Measurements from ENCODE around the gene FAIM2. TPM values are rescaled to one million over a fixed set of nuclear protein-coding genes. Genes with fewer than 3 reads are reported as not detected.
"Not testable (repeated sequence)": the region's sequence is repeated elsewhere in the genome, so short reads cannot be mapped to it uniquely, and the experiment has no call there.

Gene FAIM2
- total and polyA plus RNA-seq, 2 experiments from 2014 or later, result 0.86 to 4.6 TPM

DNA sequence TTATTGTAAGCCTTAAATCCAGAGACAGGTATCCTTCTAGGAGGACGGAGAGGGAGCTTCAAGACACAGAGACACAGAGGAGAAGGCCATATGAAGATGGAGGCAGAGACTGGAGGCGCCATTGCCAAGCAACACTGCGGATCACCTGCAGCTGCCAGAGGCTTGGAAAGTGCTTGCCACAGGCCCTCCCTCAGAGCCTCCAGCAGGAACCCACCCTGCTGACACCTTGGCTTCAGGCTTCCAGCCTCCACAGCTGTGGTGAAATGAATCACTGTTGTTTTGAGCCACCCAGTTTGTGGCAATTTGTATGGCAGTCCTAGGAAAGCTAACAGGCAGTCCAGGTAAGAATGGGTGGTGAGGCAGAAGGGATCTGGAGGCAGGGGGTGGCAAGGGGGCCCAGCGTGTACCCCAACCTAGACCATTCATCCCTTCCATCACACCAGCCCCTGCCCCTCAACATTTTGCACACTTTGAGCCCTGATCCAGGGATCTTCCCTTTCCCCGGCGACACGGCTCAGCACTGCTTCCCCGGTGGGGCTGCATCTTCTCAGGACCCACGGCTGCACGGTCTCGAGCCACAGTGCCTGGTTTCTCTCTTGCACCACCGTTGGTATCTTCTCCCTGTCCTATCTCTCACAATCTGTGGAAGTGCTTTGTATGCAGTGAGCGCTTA, 38.5 kb downstream of the FAIM2 start:
- no peak overlapping the region for H3K27ac ChIP-seq
- no peak overlapping the region for H3K4me2 ChIP-seq (ENCODE audit: unreplicated experiment)
- TF ChIP-seq EZH2 (IDR thresholded peaks at IDR 0.05; ENCODE audit: insufficient read depth, poor library complexity, severe bottlenecking) (no peak), EZH2phosphoT487 (IDR thresholded peaks at IDR 0.05; ENCODE audit: insufficient read depth, low read depth) (no peak)
- H2AFZ ChIP-seq, result no peak overlapping the region
- no peaks in the 10 kb centered on the region for H3K36me3 ChIP-seq (ENCODE audit: low read depth)
- H3K27me3 ChIP-seq (replicated peaks; ENCODE audit: insufficient read depth), result 0 out of 2 replicates have a peak, but pooled peaks cover 5% of the 10 kb centered on the region
- H4K20me1 ChIP-seq (ENCODE audit: insufficient read depth), result no peaks in the 10 kb centered on the region
- H3K9me3 ChIP-seq (ENCODE audit: low read depth), result no peaks in the 10 kb centered on the region
- H3K79me2 ChIP-seq (ENCODE audit: insufficient read depth), result no peaks in the 10 kb centered on the region
- no peak for DNase-seq
- in situ Hi-C loops (cut with MboI), result loop anchor here (25.0 kb wide), 1 partner anchor 197 kb away; the partner anchor contains the start of gene ASIC1
- H3K4me1 ChIP-seq (ENCODE audit: insufficient read depth), result peaks cover 7% of the 10 kb centered on the region; the same call in 1 of the 2 replicates
- no peaks in the 10 kb centered on the region for H3K9me2 ChIP-seq (ENCODE audit: insufficient read depth)
- 63 to 65% methylated on average over 11 to 13 of the region's 13 CpGs for WGBS, 2 experiments (ENCODE audit: low coverage in 1 of 2, low lambda C conversion rate in 2 of 2, missing lambda C conversion rate in 2 of 2)
- H3F3A ChIP-seq (ENCODE audit: insufficient read depth), result no peaks in the 10 kb centered on the region
- no peak overlapping the region for H3K4me3 ChIP-seq
- H3K9ac ChIP-seq, result no peak overlapping the region

DNA sequence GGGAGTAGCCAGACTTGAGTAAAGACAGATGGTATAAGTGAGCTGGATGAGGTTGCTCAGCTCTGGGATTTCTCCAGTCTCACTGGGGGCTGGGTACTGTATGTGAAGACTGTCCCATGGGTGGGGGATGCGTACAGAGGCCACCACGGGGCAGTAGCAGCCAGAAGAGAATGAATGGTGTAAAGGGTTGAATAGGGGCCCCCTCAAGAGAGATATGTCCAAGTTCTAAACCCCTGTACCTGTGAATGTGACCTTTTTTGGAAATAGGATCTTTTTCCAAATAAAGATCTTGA, 39.0 kb downstream of the FAIM2 start:
- no peaks in the 10 kb centered on the region for H3K79me2 ChIP-seq (ENCODE audit: insufficient read depth)
- H3K36me3 ChIP-seq (ENCODE audit: low read depth), result no peaks in the 10 kb centered on the region
- H3K9me3 ChIP-seq (ENCODE audit: low read depth), result no peaks in the 10 kb centered on the region
- no peaks in the 10 kb centered on the region for H3F3A ChIP-seq (ENCODE audit: insufficient read depth)
- H3K9ac ChIP-seq, result no peak overlapping the region
- H3K4me1 ChIP-seq (ENCODE audit: insufficient read depth), result peaks cover 7% of the 10 kb centered on the region; the same call in 1 of the 2 replicates
- TF ChIP-seq EZH2 (IDR thresholded peaks at IDR 0.05; ENCODE audit: insufficient read depth, poor library complexity, severe bottlenecking), result no peak
- TF ChIP-seq EZH2phosphoT487 (IDR thresholded peaks at IDR 0.05; ENCODE audit: insufficient read depth, low read depth), result no peak
- H3K27me3 ChIP-seq (replicated peaks; ENCODE audit: insufficient read depth), result 0 out of 2 replicates have a peak, but pooled peaks cover 5% of the 10 kb centered on the region
- DNase-seq, result no peak
- no peak overlapping the region for H3K27ac ChIP-seq
- no peak overlapping the region for H3K4me3 ChIP-seq
- no peak overlapping the region for H3K4me2 ChIP-seq (ENCODE audit: unreplicated experiment)
- H3K9me2 ChIP-seq (ENCODE audit: insufficient read depth), result no peaks in the 10 kb centered on the region
- in situ Hi-C loops (cut with MboI), result loop anchor here (25.0 kb wide), 1 partner anchor 198 kb away; the partner anchor contains the start of gene ASIC1
- H4K20me1 ChIP-seq (ENCODE audit: insufficient read depth), result no peaks in the 10 kb centered on the region
- no peak overlapping the region for H2AFZ ChIP-seq
- WGBS, 2 experiments (ENCODE audit: low coverage in 1 of 2, low lambda C conversion rate in 2 of 2, missing lambda C conversion rate in 2 of 2), result 17 to 35% methylated on average over 2 of the region's 2 CpGs

- H3K4me2 ChIP-seq (ENCODE audit: unreplicated experiment), result no peak overlapping the region
- H3K36me3 ChIP-seq (ENCODE audit: low read depth), result no peaks in the 10 kb centered on the region
- no peak for TF ChIP-seq EZH2phosphoT487 (IDR thresholded peaks at IDR 0.05; ENCODE audit: insufficient read depth, low read depth)
- TF ChIP-seq EZH2 (IDR thresholded peaks at IDR 0.05; ENCODE audit: insufficient read depth, poor library complexity, severe bottlenecking), result no peak
- no peak overlapping the region for H3K4me3 ChIP-seq
- no peaks in the 10 kb centered on the region for H3F3A ChIP-seq (ENCODE audit: insufficient read depth)
- in situ Hi-C loops (cut with MboI), result loop anchor here (25.0 kb wide), 1 partner anchor 198 kb away; the partner anchor contains the start of gene ASIC1
- no peak overlapping the region for H3K9ac ChIP-seq
- no peaks in the 10 kb centered on the region for H4K20me1 ChIP-seq (ENCODE audit: insufficient read depth)
- no peaks in the 10 kb centered on the region for H3K9me3 ChIP-seq (ENCODE audit: low read depth)
- H3K79me2 ChIP-seq (ENCODE audit: insufficient read depth), result no peaks in the 10 kb centered on the region
- H3K27ac ChIP-seq, result no peak overlapping the region
- 0 out of 2 replicates have a peak, but pooled peaks cover 5% of the 10 kb centered on the region for H3K27me3 ChIP-seq (replicated peaks; ENCODE audit: insufficient read depth)
- 0 out of 2 replicates have a peak overlapping the region, but pooled peaks have one; percentile 2 for H2AFZ ChIP-seq
- no peaks in the 10 kb centered on the region for H3K9me2 ChIP-seq (ENCODE audit: insufficient read depth)
- H3K4me1 ChIP-seq (ENCODE audit: insufficient read depth), result peaks cover 5% of the 10 kb centered on the region; the same call in 1 of the 2 replicates
- WGBS, 2 experiments (ENCODE audit: low coverage in 1 of 2, low lambda C conversion rate in 2 of 2, missing lambda C conversion rate in 2 of 2), result 59 to 61% methylated on average over 17 of the region's 17 CpGs
- peak; percentile 23 for DNase-seq
Observed at GRCh38 chr12:49863946-49864797, 39.5 kb downstream of the FAIM2 start.

DNA sequence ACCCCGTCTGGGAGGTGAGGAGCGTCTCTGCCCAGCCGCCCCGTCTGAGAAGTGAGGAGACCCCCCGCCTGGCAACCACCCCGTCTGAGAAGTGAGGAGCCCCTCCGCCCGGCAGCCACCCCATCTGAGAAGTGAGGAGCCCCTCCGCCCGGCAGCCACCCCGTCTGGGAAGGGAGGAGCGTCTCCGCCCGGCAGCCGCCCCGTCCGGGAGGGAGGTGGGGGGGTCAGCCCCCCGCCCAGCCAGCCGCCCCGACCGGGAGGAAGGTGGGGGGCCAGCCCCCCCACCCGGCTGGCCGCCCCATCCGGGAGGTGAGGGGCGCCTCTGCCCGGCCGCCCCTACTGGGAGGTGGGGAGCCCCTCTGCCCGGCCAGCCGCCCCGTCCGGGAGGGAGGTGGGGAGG, 42.8 kb downstream of the FAIM2 start:
- H3K4me2 ChIP-seq (ENCODE audit: unreplicated experiment); H3K9me3 ChIP-seq (ENCODE audit: low read depth); H3K79me2 ChIP-seq (ENCODE audit: insufficient read depth); H3K36me3 ChIP-seq (ENCODE audit: low read depth); H3F3A ChIP-seq (ENCODE audit: insufficient read depth); H3K9ac ChIP-seq; DNase-seq; H3K27ac ChIP-seq; H4K20me1 ChIP-seq (ENCODE audit: insufficient read depth); H3K4me3 ChIP-seq; H3K4me1 ChIP-seq (ENCODE audit: insufficient read depth); H2AFZ ChIP-seq; H3K9me2 ChIP-seq (ENCODE audit: insufficient read depth): not testable (repeated sequence)
- in situ Hi-C loops (cut with MboI), result loop anchor here (25.0 kb wide), 1 partner anchor 201 kb away; the partner anchor contains the start of gene ASIC1
- 76 to 88% methylated on average over 3 to 30 of the region's 31 CpGs for WGBS, 2 experiments (ENCODE audit: low coverage in 1 of 2, low lambda C conversion rate in 2 of 2, missing lambda C conversion rate in 2 of 2)
- H3K27me3 ChIP-seq (replicated peaks; ENCODE audit: insufficient read depth), result peaks cover 18% of the 10 kb centered on the region; the same call in 1 of the 2 replicates

DNA sequence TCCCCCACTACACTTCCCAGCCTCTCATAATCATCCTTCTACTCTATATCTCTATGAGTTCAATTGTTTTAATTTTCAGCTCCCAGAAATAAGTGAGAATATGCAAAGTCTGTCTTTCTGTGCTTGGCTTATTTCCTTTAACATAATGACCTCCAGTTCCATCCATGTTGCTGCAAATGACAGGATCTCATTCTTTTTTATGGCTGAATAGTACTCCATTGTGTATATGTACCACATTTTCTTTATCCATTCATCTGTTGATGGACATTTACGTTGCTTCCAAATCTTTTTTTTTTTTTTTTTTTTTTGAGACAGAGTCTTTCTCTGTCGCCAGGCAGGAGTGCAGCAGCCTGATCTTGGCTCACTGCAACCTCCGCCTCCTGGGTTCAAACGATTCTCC, 47.8 kb downstream of the FAIM2 start:
- H3K27ac ChIP-seq; H3K9me3 ChIP-seq (ENCODE audit: low read depth); H3K4me1 ChIP-seq (ENCODE audit: insufficient read depth); H3F3A ChIP-seq (ENCODE audit: insufficient read depth); H3K9me2 ChIP-seq (ENCODE audit: insufficient read depth); H3K4me2 ChIP-seq (ENCODE audit: unreplicated experiment); H4K20me1 ChIP-seq (ENCODE audit: insufficient read depth); DNase-seq; H3K4me3 ChIP-seq; H3K9ac ChIP-seq; H2AFZ ChIP-seq; H3K36me3 ChIP-seq (ENCODE audit: low read depth); H3K79me2 ChIP-seq (ENCODE audit: insufficient read depth): not testable (repeated sequence)
- peaks cover 25% of the 10 kb centered on the region for H3K27me3 ChIP-seq (replicated peaks; ENCODE audit: insufficient read depth)
- in situ Hi-C loops (cut with MboI), result loop anchor here (25.0 kb wide), 1 partner anchor 206 kb away; the partner anchor contains the start of gene ASIC1
- WGBS, 2 experiments (ENCODE audit: low coverage in 1 of 2, low lambda C conversion rate in 2 of 2, missing lambda C conversion rate in 2 of 2), result 57 to 83% methylated on average over 3 to 4 of the region's 4 CpGs

Measured in GM23248 (cell line).